CD4-positive, alpha-beta T cell treated with Interleukin-17A for 4 hours (primary cell): ENCODE results near the gene A4GALT.
"Not testable (repeated sequence)": the region's sequence is repeated elsewhere in the genome, so short reads cannot be mapped to it uniquely, and the experiment has no call there.

Source experiments
- DNase-seq: peaks from one replicate; pipeline ENCODE4 v3.0.0-alpha.2; 2020; ENCODE audit warnings: mixed read lengths

The A4GALT gene

GRCh38 chr22:42720263-42721044, at the start of gene A4GALT:
A4GALT (minus strand) TSS chr22:42720870; CDS start chr22:42693951, 26,919 bp downstream.
- DNase-seq = no peak

- no peak for DNase-seq
Observed at GRCh38 chr22:42770448-42770726, 49.7 kb upstream of the A4GALT start.

GRCh38 chr22:42769574-42770447, 49.1 kb upstream of the A4GALT start:
- no peak for DNase-seq

GRCh38 chr22:42769238-42769573, 48.5 kb upstream of the A4GALT start:
- no peak for DNase-seq

GRCh38 chr22:42768385-42769035, 47.8 kb upstream of the A4GALT start:
- DNase-seq = no peak

- DNase-seq = no peak
Observed at GRCh38 chr22:42766860-42767259, 46.2 kb upstream of the A4GALT start.

GRCh38 chr22:42764895-42765363, 44.3 kb upstream of the A4GALT start:
- DNase-seq = no peak

GRCh38 chr22:42763965-42764480, 43.4 kb upstream of the A4GALT start:
- no peak for DNase-seq

GRCh38 chr22:42760806-42761565, 40.3 kb upstream of the A4GALT start:
- DNase-seq = no peak

- no peak for DNase-seq
Observed at GRCh38 chr22:42758931-42759629, 38.4 kb upstream of the A4GALT start.

- DNase-seq = not testable (repeated sequence)
Observed at GRCh38 chr22:42755553-42755952, 34.9 kb upstream of the A4GALT start.

GRCh38 chr22:42755121-42755520, 34.5 kb upstream of the A4GALT start:
- DNase-seq = not testable (repeated sequence)

GRCh38 chr22:42754658-42755057, 34.0 kb upstream of the A4GALT start:
- no peak for DNase-seq

- no peak for DNase-seq
Observed at GRCh38 chr22:42752912-42753311, 32.2 kb upstream of the A4GALT start.

GRCh38 chr22:42752230-42752746, 31.6 kb upstream of the A4GALT start:
- no peak for DNase-seq

GRCh38 chr22:42750421-42750820, 29.8 kb upstream of the A4GALT start:
- DNase-seq = not testable (repeated sequence)

- DNase-seq = no peak
Observed at GRCh38 chr22:42747701-42748513, 27.2 kb upstream of the A4GALT start.

- no peak for DNase-seq
Observed at GRCh38 chr22:42745118-42745517, 24.4 kb upstream of the A4GALT start.

- DNase-seq = no peak
Observed at GRCh38 chr22:42743501-42743991, 22.9 kb upstream of the A4GALT start.

GRCh38 chr22:42742940-42743339, 22.3 kb upstream of the A4GALT start:
- DNase-seq = no peak

- not testable (repeated sequence) for DNase-seq
Observed at GRCh38 chr22:42740320-42740719, 19.6 kb upstream of the A4GALT start.
